ENCODE results near the gene SORL1-AS1.

The SORL1-AS1 gene

DNA sequence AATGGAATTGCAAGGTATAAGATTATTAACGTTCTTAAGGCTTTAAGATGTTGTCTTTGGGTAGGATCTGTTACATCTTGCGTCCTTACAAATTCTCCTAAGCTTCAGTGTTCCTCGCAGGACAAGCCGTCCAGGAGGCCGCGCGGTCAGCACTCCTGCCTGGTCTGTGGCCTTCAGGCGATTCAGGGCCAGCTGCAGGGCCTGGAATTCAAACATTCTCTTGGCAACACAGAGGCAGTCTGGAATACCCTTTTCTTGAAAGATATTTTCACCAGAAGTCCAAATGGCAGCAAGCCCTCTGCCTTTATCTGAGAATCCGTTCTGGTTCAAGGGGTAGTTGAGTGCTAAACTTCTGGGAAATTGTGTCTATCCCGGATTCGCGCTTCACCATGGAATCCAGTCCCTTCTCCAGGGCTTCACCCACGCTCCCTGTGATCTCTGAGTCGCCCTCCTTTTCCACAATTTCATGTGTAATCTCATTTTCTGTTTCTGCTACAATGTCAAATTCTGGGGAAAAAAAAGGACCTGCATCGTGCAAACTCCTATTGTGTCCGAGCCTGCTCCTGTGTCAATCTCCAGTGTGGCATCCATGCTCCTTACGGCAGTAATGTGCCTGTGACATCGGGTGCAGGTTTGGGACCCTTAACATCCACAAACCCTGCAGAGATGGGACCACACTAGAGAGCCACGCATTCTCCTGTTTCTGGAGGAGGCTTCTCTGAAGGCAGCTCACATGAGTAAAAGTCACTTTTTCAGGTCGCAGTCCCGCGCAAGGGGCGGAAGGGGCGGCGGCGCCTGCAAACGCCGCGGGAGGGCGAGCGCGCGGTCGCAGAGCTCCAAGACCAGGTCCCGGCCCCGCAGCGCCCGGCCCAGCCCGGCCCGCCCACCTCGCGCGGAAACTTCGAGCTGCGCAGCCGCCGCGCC, 26.0 kb downstream of the SORL1-AS1 start:
- peaks cover 38% of the 10 kb centered on the region for H3K27me3 Mint-ChIP-seq (ENCODE audit: low read depth)
- peaks cover 6% of the 10 kb centered on the region for H3K4me1 Mint-ChIP-seq

GRCh38 chr11:121425828-121426227, 26.9 kb downstream of the SORL1-AS1 start:
- no peaks in the 10 kb centered on the region for H3K9me3 Mint-ChIP-seq
- TF ChIP-seq, protein P1, sequence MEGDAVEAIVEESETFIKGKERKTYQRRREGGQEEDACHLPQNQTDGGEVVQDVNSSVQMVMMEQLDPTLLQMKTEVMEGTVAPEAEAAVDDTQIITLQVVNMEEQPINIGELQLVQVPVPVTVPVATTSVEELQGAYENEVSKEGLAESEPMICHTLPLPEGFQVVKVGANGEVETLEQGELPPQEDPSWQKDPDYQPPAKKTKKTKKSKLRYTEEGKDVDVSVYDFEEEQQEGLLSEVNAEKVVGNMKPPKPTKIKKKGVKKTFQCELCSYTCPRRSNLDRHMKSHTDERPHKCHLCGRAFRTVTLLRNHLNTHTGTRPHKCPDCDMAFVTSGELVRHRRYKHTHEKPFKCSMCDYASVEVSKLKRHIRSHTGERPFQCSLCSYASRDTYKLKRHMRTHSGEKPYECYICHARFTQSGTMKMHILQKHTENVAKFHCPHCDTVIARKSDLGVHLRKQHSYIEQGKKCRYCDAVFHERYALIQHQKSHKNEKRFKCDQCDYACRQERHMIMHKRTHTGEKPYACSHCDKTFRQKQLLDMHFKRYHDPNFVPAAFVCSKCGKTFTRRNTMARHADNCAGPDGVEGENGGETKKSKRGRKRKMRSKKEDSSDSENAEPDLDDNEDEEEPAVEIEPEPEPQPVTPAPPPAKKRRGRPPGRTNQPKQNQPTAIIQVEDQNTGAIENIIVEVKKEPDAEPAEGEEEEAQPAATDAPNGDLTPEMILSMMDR (IDR thresholded peaks at IDR 0.05; ENCODE audit: unreplicated experiment in 3 of 3) = no peak
- H3K27ac Mint-ChIP-seq = no peak overlapping the region
- H3K27me3 Mint-ChIP-seq (ENCODE audit: low read depth) = peaks cover 38% of the 10 kb centered on the region
- H3K4me3 Mint-ChIP-seq = no peak overlapping the region
- no peaks in the 10 kb centered on the region for H3K36me3 Mint-ChIP-seq (ENCODE audit: low read depth)
- H3K4me1 Mint-ChIP-seq = peaks cover 6% of the 10 kb centered on the region

More for the DNA sequence above, 26.0 kb downstream of the SORL1-AS1 start:
- H3K9me3 Mint-ChIP-seq = no peaks in the 10 kb centered on the region
- H3K36me3 Mint-ChIP-seq (ENCODE audit: low read depth) = no peaks in the 10 kb centered on the region
- TF ChIP-seq, protein P1 (IDR thresholded peaks at IDR 0.05; ENCODE audit: unreplicated experiment in 3 of 3) = no peak
- peak overlapping the region in 1 of 3 experiments; percentile 46 for H3K27ac Mint-ChIP-seq
- H3K4me3 Mint-ChIP-seq = peak overlapping the region; percentile 60 to 69 (median 62)

GRCh38 chr11:121422675-121423074, 30.1 kb downstream of the SORL1-AS1 start:
- Mint-ChIP-seq H3K36me3 (ENCODE audit: low read depth) (no peaks in the 10 kb centered on the region), H3K4me3 (no peak overlapping the region), H3K27me3 (ENCODE audit: low read depth) (peaks cover 23% of the 10 kb centered on the region), H3K4me1 (peaks cover 11% of the 10 kb centered on the region), H3K9me3 (no peaks in the 10 kb centered on the region), H3K27ac (no peak overlapping the region)
- TF ChIP-seq, protein P1 (IDR thresholded peaks at IDR 0.05; ENCODE audit: unreplicated experiment in 3 of 3) = no peak

- Mint-ChIP-seq H3K4me1 (peaks cover 22% of the 10 kb centered on the region), H3K36me3 (ENCODE audit: low read depth) (no peaks in the 10 kb centered on the region), H3K4me3 (no peak overlapping the region), H3K27ac (no peak overlapping the region), H3K27me3 (ENCODE audit: low read depth) (peaks cover 14% of the 10 kb centered on the region), H3K9me3 (no peaks in the 10 kb centered on the region)
- TF ChIP-seq, protein P1 (IDR thresholded peaks at IDR 0.05; ENCODE audit: unreplicated experiment in 3 of 3) = no peak
Measured at GRCh38 chr11:121421149-121421901, 31.4 kb downstream of the SORL1-AS1 start.

DNA sequence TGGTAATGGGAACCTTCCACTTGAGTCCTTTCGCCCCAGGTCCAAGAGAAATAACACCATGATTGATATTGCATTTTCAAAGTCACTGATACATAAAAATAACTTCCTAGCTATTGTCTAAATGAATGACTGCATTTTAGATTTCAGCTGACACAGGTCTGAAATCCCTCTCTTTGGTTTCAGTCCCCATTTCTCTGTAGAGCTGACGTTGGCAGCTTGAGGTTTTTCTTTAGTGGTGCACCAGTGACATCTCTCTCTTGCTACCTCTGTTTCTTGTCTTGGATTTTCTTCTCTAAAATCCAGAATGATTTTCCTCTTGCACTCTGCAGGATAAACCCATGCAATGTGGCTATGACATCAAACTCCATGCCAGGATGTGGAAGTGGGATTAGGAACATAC, 32.4 kb downstream of the SORL1-AS1 start:
- Mint-ChIP-seq H3K4me1 (peaks cover 22% of the 10 kb centered on the region), H3K9me3 (no peaks in the 10 kb centered on the region), H3K27me3 (ENCODE audit: low read depth) (peaks cover 9% of the 10 kb centered on the region), H3K4me3 (no peak overlapping the region), H3K27ac (no peak overlapping the region), H3K36me3 (ENCODE audit: low read depth) (no peaks in the 10 kb centered on the region)
- TF ChIP-seq, protein P1 (IDR thresholded peaks at IDR 0.05; ENCODE audit: unreplicated experiment in 3 of 3) = no peak

All from nephron (organoid).